GM12878 (cell line): Measurements from ENCODE around the gene EDC3.

Experiments used
- BHLHE40 ChIP-seq, 2 experiments: fragments of 450-650 bp in 1 of 2; IDR thresholded peaks; 2 replicates each; pipeline ENCODE4 v1.6.1; 2011 to 2017; ENCODE audit warnings: low read depth in 2 of 2, borderline replicate concordance in 1 of 2, improper control_type of control experiment in 1 of 2, low read length in 1 of 2, mild to moderate bottlenecking in 1 of 2
- CTCF ChIP-seq, 3 experiments: IDR thresholded peaks in 2 of 3; conservative IDR thresholded peaks in 1 of 3; 2 replicates each; pipeline ENCODE4 v1.5.1; 2011; ENCODE audit warnings: low read depth in 3 of 3, low read length in 3 of 3, mild to moderate bottlenecking in 3 of 3, control low read depth in 2 of 3, moderate library complexity in 2 of 3, inconsistent platforms in 1 of 3, mixed read lengths in 1 of 3; ENCODE audit not compliant: control insufficient read depth in 2 of 3, insufficient read depth in 1 of 3; ENCODE audit errors: extremely low read depth in 1 of 3
- MYB ChIP-seq: fragments of 150-350 bp; IDR thresholded peaks from 2 replicates; pipeline ENCODE4 v1.6.1; 2014; ENCODE audit warnings: mild to moderate bottlenecking, low read depth, low read length, borderline replicate concordance
- POLR2A ChIP-seq: IDR thresholded peaks from 2 replicates; pipeline ENCODE4 v1.6.1; 2011; ENCODE audit warnings: low read depth, mild to moderate bottlenecking, low read length
- YY1 ChIP-seq: IDR thresholded peaks from 2 replicates; pipeline ENCODE4 v1.6.1; 2011; ENCODE audit warnings: low read depth, mild to moderate bottlenecking, low read length
- ZBTB11 ChIP-seq: fragments of 450-650 bp; formaldehyde crosslinking; IDR thresholded peaks from 2 replicates; pipeline ENCODE4 v1.5.0; 2022; ENCODE audit warnings: mild to moderate bottlenecking, missing genetic modification characterization

GRCh38 chr15:74633781-74634180 lies 62.0 kb downstream of the EDC3 start:
- TF ChIP-seq CTCF (IDR thresholded peaks at IDR 0.05 in 2 of 3, conservative IDR thresholded peaks at IDR 0.05 in 1 of 3; ENCODE audit: control insufficient read depth in 2 of 3, extremely low read depth in 1 of 3, insufficient read depth in 1 of 3, low read depth in 3 of 3, low read length in 3 of 3) (no peak), YY1 (no peak), BHLHE40 (IDR thresholded peaks at IDR 0.05; ENCODE audit: borderline replicate concordance in 1 of 2, low read depth in 2 of 2, low read length in 1 of 2) (no peak), ZBTB11 (CRISPR knock-in tag) (no peak), MYB (no peak), POLR2A (no peak)
